Measurements from ENCODE around the gene FANCB.

- no peak for TF ChIP-seq EZH2 (IDR thresholded peaks at IDR 0.05)
- no peak for TF ChIP-seq CTCF (IDR thresholded peaks at IDR 0.05)
- no peak for TF ChIP-seq EZH2phosphoT487 (IDR thresholded peaks at IDR 0.05)
Observed at GRCh38 chrX:14913241-14913640, 40.4 kb upstream of the FANCB start.
